ENCODE results near the gene CHAT.
A peak's percentile ranks its signal among the peaks of the same experiment; 100 is the strongest.

CHAT gene

GRCh38 chr10:49613882-49614241, at the start of gene CHAT:
TSS of gene CHAT (plus strand) at chr10:49614037. CDS start at chr10:49614190, 153 bp downstream.
- DNase-seq, result no peak

GRCh38 chr10:49564461-49565009, 49.3 kb upstream of the CHAT start:
- DNase-seq, result no peak

GRCh38 chr10:49567810-49568209, 46.0 kb upstream of the CHAT start:
- no peak for DNase-seq

GRCh38 chr10:49568235-49568634, 45.6 kb upstream of the CHAT start:
- no peak for DNase-seq

- no peak for DNase-seq
Observed at GRCh38 chr10:49569031-49569631, 44.7 kb upstream of the CHAT start.

GRCh38 chr10:49571388-49571787, 42.4 kb upstream of the CHAT start:
- DNase-seq, result no peak

- DNase-seq, result no peak
Observed at GRCh38 chr10:49572594-49573114, 41.2 kb upstream of the CHAT start.

GRCh38 chr10:49575489-49576072, 38.3 kb upstream of the CHAT start:
- no peak for DNase-seq

- no peak for DNase-seq
Observed at GRCh38 chr10:49577182-49577925, 36.5 kb upstream of the CHAT start.

GRCh38 chr10:49578392-49578791, 35.4 kb upstream of the CHAT start:
- DNase-seq, result no peak

GRCh38 chr10:49579621-49580020, 34.2 kb upstream of the CHAT start:
- no peak for DNase-seq

GRCh38 chr10:49585387-49585786, 28.4 kb upstream of the CHAT start:
- no peak for DNase-seq

GRCh38 chr10:49587981-49588380, 25.9 kb upstream of the CHAT start:
- DNase-seq, result no peak

GRCh38 chr10:49592726-49593563, 20.9 kb upstream of the CHAT start:
- peak; percentile 73 for DNase-seq

- DNase-seq, result no peak
Observed at GRCh38 chr10:49593564-49593875, 20.3 kb upstream of the CHAT start.

GRCh38 chr10:49593998-49594397, 19.8 kb upstream of the CHAT start:
- no peak for DNase-seq

- DNase-seq, result peak; percentile 55
Observed at GRCh38 chr10:49594594-49594993, 19.2 kb upstream of the CHAT start.

- no peak for DNase-seq
Observed at GRCh38 chr10:49595003-49595712, 18.7 kb upstream of the CHAT start.

GRCh38 chr10:49595713-49596492, 17.9 kb upstream of the CHAT start:
- DNase-seq, result no peak

GRCh38 chr10:49596493-49596809, 17.4 kb upstream of the CHAT start:
- DNase-seq, result no peak

- DNase-seq, result no peak
Observed at GRCh38 chr10:49596836-49597235, 17.0 kb upstream of the CHAT start.
